OCI-LY7 (cell line): Measurements from ENCODE around the gene MBIP. TPM values are rescaled to one million over a fixed set of nuclear protein-coding genes. Genes with fewer than 3 reads are reported as not detected.

Experiments used
- BruUV-seq: library from RNA; stranded (reverse); fragments of 400-500 nt; replicated peaks from 2 replicates; lab custom pipeline; 2021; lab: Mats Ljungman, UMichigan
- CTCF ChIA-PET: fragments of 300-600 bp; sonication (Branson Sonifier 250); formaldehyde crosslinking; loops from one replicate; lab custom pipeline; 2022; ENCODE audit warnings: antibody characterized with exemption; ENCODE audit not compliant: unreplicated experiment; lab: Charles Lee
- POLR2A ChIA-PET: fragments of 300-600 bp; sonication (Branson Sonifier 250); formaldehyde crosslinking; loops from one replicate; lab custom pipeline; 2022; ENCODE audit warnings: antibody characterized with exemption; lab: Charles Lee
- DNase-seq: peaks from one replicate; pipeline ENCODE4 v3.0.0-alpha.2; 2015; ENCODE audit warnings: low spot score
- H2AFZ ChIP-seq: fragments of 200-600 bp; sonication (generic), shearing (Covaris generic); 2 replicates; pipeline ENCODE4 v1.6.1; 2014; ENCODE audit warnings: mild to moderate bottlenecking, antibody characterized with exemption, low read length, moderate library complexity
- H3K27ac ChIP-seq: fragments of 200-600 bp; sonication (generic); 2 replicates; pipeline ENCODE4 v1.5.1; 2014; ENCODE audit warnings: mixed run types, low read depth, mild to moderate bottlenecking, moderate library complexity, low read length, inconsistent platforms; ENCODE audit not compliant: poor library complexity, severe bottlenecking
- H3K36me3 ChIP-seq: fragments of 200-600 bp; sonication (generic); 2 replicates; pipeline ENCODE4 v1.6.1; 2014; ENCODE audit warnings: mild to moderate bottlenecking, antibody characterized with exemption, low read length, moderate library complexity, mixed read lengths; ENCODE audit not compliant: insufficient read depth
- H3K4me1 ChIP-seq: fragments of 200-600 bp; sonication (generic); 2 replicates; pipeline ENCODE4 v1.5.1; 2014; ENCODE audit warnings: mild to moderate bottlenecking, low read length; ENCODE audit not compliant: insufficient read depth, poor library complexity, severe bottlenecking
- H3K4me2 ChIP-seq: fragments of 200-600 bp; sonication (generic); 2 replicates; pipeline ENCODE4 v1.6.1; 2014; ENCODE audit warnings: mild to moderate bottlenecking, low read length
- H3K4me3 ChIP-seq: fragments of 200-600 bp; sonication (generic); 2 replicates; pipeline ENCODE4 v1.5.1; 2014; ENCODE audit warnings: mild to moderate bottlenecking, low read depth, low read length; ENCODE audit not compliant: poor library complexity, severe bottlenecking
- H3K79me2 ChIP-seq: fragments of 200-600 bp; sonication (generic); 2 replicates; pipeline ENCODE4 v1.6.1; 2016; ENCODE audit warnings: low read depth, mild to moderate bottlenecking, low read length, moderate library complexity, mixed read lengths; ENCODE audit not compliant: insufficient read depth
- H3K9me2 ChIP-seq: fragments of 200-600 bp; sonication (generic); 2 replicates; pipeline ENCODE4 v1.6.1; 2016; ENCODE audit warnings: mild to moderate bottlenecking, low read length, mixed read lengths; ENCODE audit not compliant: insufficient read depth
- H3K9me3 ChIP-seq: fragments of 200-600 bp; sonication (generic); 2 replicates; pipeline ENCODE4 v1.6.1; 2014; ENCODE audit warnings: mild to moderate bottlenecking, mixed run types, low read length, mixed read lengths
- H4K20me1 ChIP-seq: fragments of 200-600 bp; sonication (generic); 2 replicates; pipeline ENCODE4 v1.6.1; 2014; ENCODE audit warnings: mild to moderate bottlenecking, antibody characterized with exemption, low read length, moderate library complexity, mixed read lengths; ENCODE audit not compliant: insufficient read depth
- EZH2phosphoT487 ChIP-seq: fragments of 200-600 bp; sonication (generic); IDR thresholded peaks from 2 replicates; pipeline ENCODE4 v1.6.1; 2018; ENCODE audit warnings: low read depth, borderline replicate concordance, mild to moderate bottlenecking, mixed run types, antibody characterized with exemption, low read length, moderate library complexity, mixed read lengths
- intact Hi-C: fragments of 100-400 bp; cut with micrococcal nuclease; formaldehyde crosslinking; loops from one replicate; pipeline ENCODE4 v1.10.0; 2022; ENCODE audit not compliant: unreplicated experiment
- total RNA-seq, 2 experiments: library from RNA; depleted of rRNA in 1 of 2; stranded (reverse); fragments of >200 nt in 1 of 2; shearing (Covaris generic) in 1 of 2; gene quantifications; 2 replicates each; pipeline ENCODE4 v1.2.3, GENCODE V29; 2014 to 2022
- TF ChIP-seq, protein P1 (sequence below): fragments of 200-600 bp; sonication (generic); conservative IDR thresholded peaks from 2 replicates; pipeline ENCODE4 v1.5.1; 2014; ENCODE audit warnings: mild to moderate bottlenecking, antibody characterized with exemption, low read length, moderate library complexity, mixed read lengths

The MBIP gene
- total RNA-seq, 2 experiments from 2014 or later, result 8.8 to 28.1 TPM

DNA sequence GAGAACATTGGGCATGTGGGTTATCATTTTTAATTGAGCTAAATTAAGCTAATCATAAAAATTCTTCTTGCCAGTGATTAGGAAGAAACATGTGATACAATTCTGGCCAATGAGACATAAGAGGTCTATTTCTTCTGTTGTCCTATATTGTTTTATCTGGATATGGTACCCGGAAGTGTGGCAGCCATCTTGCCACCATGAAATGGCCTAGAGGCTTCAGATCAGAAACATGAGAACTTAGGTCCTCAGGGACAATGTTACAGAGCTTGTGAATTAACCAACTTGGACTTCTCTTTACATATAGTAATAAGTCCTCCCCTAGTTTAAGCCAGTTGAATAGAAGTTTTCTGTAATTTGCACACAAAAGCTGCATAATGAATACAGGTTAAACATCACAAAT lies 30.5 kb downstream of the MBIP start:
- no TSS peak for BruUV-seq
- ChIA-PET CTCF (no interaction called here), POLR2A (interaction anchor here (1.1 kb wide), 1 partner anchor 24 kb away, joined by 3 read pairs; no protein-coding TSS in a partner anchor)

DNA sequence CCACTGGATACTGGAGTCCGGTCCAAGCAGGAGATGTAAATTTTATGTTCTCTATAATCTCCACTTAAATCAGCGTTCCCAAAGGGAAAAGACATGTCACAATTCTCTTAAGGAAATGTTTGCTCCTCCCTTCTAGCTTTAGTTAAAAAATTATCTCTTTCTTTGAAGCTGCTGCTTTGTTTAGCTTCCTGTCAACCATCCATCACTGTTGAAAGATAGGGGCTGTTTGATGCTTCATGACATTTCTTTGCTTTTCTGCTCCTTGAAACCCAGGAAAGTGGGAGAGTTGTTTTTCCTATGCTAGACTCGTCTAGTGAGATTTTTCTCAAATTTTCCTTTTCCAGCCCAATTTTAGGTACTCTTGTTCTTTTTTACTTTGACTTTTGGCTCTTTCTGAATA lies 31.9 kb downstream of the MBIP start:
- 0 out of 2 replicates have a peak, but pooled peaks cover 5% of the 10 kb centered on the region for H3K9me2 ChIP-seq
- H3K27ac ChIP-seq, result no peak overlapping the region
- TF ChIP-seq EZH2phosphoT487, result no peak
- TF ChIP-seq, protein P1, sequence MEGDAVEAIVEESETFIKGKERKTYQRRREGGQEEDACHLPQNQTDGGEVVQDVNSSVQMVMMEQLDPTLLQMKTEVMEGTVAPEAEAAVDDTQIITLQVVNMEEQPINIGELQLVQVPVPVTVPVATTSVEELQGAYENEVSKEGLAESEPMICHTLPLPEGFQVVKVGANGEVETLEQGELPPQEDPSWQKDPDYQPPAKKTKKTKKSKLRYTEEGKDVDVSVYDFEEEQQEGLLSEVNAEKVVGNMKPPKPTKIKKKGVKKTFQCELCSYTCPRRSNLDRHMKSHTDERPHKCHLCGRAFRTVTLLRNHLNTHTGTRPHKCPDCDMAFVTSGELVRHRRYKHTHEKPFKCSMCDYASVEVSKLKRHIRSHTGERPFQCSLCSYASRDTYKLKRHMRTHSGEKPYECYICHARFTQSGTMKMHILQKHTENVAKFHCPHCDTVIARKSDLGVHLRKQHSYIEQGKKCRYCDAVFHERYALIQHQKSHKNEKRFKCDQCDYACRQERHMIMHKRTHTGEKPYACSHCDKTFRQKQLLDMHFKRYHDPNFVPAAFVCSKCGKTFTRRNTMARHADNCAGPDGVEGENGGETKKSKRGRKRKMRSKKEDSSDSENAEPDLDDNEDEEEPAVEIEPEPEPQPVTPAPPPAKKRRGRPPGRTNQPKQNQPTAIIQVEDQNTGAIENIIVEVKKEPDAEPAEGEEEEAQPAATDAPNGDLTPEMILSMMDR, result no peak
- H3K4me1 ChIP-seq, result no peaks in the 10 kb centered on the region
- H2AFZ ChIP-seq, result no peak overlapping the region
- H3K79me2 ChIP-seq, result no peaks in the 10 kb centered on the region
- no TSS peak for BruUV-seq
- H3K4me3 ChIP-seq, result no peak overlapping the region
- no peak overlapping the region for H3K4me2 ChIP-seq
- CTCF ChIA-PET, result no interaction called here
- H4K20me1 ChIP-seq, result no peaks in the 10 kb centered on the region
- no peaks in the 10 kb centered on the region for H3K36me3 ChIP-seq
- POLR2A ChIA-PET, result no interaction called here
- DNase-seq, result no peak
- intact Hi-C loops, result no loop called here
- H3K9me3 ChIP-seq, result no peaks in the 10 kb centered on the region

More for the DNA sequence above, 30.5 kb downstream of the MBIP start:
- Histone ChIP-seq H3K4me3 (no peak overlapping the region), H3K4me2 (no peak overlapping the region), H3K9me2 (0 out of 2 replicates have a peak, but pooled peaks cover 5% of the 10 kb centered on the region), H3K79me2 (no peaks in the 10 kb centered on the region), H3K27ac (no peak overlapping the region), H3K9me3 (no peaks in the 10 kb centered on the region), H3K4me1 (no peaks in the 10 kb centered on the region), H4K20me1 (no peaks in the 10 kb centered on the region), H2AFZ (no peak overlapping the region), H3K36me3 (no peaks in the 10 kb centered on the region)
- intact Hi-C loops, result no loop called here
- no peak for TF ChIP-seq EZH2phosphoT487
- TF ChIP-seq, protein P1, result no peak
- no peak for DNase-seq

DNA sequence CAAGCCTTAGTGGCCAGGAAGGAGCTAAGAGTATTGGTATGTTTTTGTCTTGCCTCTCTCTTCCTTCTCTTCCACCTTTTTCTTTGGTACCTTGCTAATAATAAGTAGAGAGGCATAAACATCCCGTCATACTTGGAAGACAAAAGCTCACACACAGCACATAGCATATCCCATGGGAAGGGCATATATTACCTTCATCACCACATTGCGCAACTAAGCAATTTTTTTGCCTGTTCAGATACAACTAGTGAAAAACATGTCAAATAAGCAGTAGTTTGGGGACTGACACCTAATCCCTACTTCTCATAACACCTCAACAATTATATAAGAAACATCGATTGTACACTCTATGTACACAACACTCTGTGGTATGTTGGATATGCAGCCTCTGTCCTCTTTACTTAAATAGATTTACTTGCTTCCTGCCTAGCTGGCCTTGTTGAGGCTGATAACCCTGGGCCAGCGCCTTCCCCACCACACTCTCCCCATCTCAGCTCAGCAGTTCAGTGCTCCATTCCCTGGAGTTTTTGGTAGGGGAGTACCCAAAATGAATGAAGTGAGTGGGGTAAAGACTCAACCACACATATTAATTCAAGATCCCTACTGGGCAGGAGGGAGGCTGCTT lies 35.4 kb downstream of the MBIP start:
- POLR2A ChIA-PET, result interaction anchor here (0.5 kb wide), 1 partner anchor 217 kb away, joined by 3 read pairs; no protein-coding TSS in a partner anchor
- no TSS peak for BruUV-seq
- Histone ChIP-seq H4K20me1 (no peaks in the 10 kb centered on the region), H3K79me2 (no peaks in the 10 kb centered on the region), H3K36me3 (no peaks in the 10 kb centered on the region), H3K9me2 (0 out of 2 replicates have a peak, but pooled peaks cover 5% of the 10 kb centered on the region), H3K4me3 (no peak overlapping the region), H3K27ac (no peak overlapping the region), H3K9me3 (no peaks in the 10 kb centered on the region), H3K4me2 (no peak overlapping the region), H2AFZ (no peak overlapping the region), H3K4me1 (no peaks in the 10 kb centered on the region)
- TF ChIP-seq, protein P1, result no peak
- TF ChIP-seq EZH2phosphoT487, result no peak
- intact Hi-C loops, result no loop called here
- DNase-seq, result no peak
- CTCF ChIA-PET, result no interaction called here
